ENCODE measurements around the gene DCHS2. TPM values are rescaled to one million over a fixed set of nuclear protein-coding genes. Genes with fewer than 3 reads are reported as not detected.

Gene DCHS2
- total RNA-seq, 1 donor from 2014 or later: 0.71 TPM

DNA sequence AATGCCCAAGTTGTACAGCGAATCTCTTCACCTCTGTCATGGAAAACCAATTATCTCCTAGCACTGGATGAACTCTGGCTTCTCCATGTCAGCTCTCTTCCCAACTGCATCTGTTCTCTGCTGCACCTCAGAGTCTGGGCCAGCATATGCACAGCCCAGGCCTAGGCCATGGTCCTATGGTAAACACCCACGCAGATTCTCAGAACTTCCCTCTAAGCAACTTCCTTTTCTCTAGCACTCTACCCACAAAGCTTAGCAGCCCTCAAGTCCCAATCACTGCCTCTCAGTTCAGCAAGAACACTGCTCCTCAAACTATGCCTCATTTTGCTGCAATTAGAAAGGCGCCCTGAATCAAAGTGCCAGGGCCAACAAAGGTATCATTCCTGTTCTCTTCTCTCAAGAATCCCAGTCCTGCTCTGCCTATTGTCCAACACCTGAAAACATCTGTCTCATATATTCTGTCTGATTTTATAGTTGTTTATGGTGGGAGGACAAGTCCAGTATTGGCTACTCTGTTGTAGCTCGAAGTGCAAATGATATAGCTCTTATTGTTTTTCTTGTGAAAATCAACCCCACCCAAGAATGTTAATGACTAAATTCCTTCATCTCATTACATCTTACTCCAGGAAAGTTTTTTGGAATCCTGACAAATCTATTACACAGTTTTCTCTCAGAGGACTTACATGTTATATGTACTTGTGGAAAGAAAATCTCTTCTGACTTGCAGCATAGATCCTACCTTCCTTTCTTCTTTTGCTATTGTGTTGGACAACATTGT lies 85.4 kb downstream of the DCHS2 start:
- no peaks in the 10 kb centered on the region for H3K4me1 Mint-ChIP-seq
- no peak overlapping the region for H3K27ac ChIP-seq
- no peaks in the 10 kb centered on the region for H3K36me3 Mint-ChIP-seq
- peaks cover 3% of the 10 kb centered on the region for H3K27me3 Mint-ChIP-seq (ENCODE audit: insufficient read depth, low read depth)
- no peaks in the 10 kb centered on the region for H3K36me3 ChIP-seq
- no peak for DNase-seq (ENCODE audit: low spot score)
- no peak overlapping the region for H3K27ac Mint-ChIP-seq
- no peaks in the 10 kb centered on the region for H4K20me1 ChIP-seq (ENCODE audit: low read depth)
- H3F3A ChIP-seq (ENCODE audit: low read depth): no peaks in the 10 kb centered on the region
- H3K9me3 Mint-ChIP-seq: no peaks in the 10 kb centered on the region
- no peaks in the 10 kb centered on the region for H3K27me3 ChIP-seq
- H3K4me3 Mint-ChIP-seq: no peak overlapping the region
- no peak overlapping the region for H2AFZ ChIP-seq (replicated peaks)
- no peaks in the 10 kb centered on the region for H3K9me3 ChIP-seq (ENCODE audit: low read depth)
- H3K79me2 ChIP-seq (ENCODE audit: low read depth): no peaks in the 10 kb centered on the region
- TF ChIP-seq, protein P1, sequence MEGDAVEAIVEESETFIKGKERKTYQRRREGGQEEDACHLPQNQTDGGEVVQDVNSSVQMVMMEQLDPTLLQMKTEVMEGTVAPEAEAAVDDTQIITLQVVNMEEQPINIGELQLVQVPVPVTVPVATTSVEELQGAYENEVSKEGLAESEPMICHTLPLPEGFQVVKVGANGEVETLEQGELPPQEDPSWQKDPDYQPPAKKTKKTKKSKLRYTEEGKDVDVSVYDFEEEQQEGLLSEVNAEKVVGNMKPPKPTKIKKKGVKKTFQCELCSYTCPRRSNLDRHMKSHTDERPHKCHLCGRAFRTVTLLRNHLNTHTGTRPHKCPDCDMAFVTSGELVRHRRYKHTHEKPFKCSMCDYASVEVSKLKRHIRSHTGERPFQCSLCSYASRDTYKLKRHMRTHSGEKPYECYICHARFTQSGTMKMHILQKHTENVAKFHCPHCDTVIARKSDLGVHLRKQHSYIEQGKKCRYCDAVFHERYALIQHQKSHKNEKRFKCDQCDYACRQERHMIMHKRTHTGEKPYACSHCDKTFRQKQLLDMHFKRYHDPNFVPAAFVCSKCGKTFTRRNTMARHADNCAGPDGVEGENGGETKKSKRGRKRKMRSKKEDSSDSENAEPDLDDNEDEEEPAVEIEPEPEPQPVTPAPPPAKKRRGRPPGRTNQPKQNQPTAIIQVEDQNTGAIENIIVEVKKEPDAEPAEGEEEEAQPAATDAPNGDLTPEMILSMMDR (IDR thresholded peaks at IDR 0.05): no peak
- no peak for TF ChIP-seq EZH2 (IDR thresholded peaks at IDR 0.05)
- TF ChIP-seq EZH2phosphoT487 (IDR thresholded peaks at IDR 0.05): no peak
- no peak overlapping the region for H3K4me3 ChIP-seq
- H3K4me1 ChIP-seq: no peaks in the 10 kb centered on the region
- no peak overlapping the region for H3K9ac ChIP-seq
- no peak overlapping the region for H3K4me2 ChIP-seq

DNA sequence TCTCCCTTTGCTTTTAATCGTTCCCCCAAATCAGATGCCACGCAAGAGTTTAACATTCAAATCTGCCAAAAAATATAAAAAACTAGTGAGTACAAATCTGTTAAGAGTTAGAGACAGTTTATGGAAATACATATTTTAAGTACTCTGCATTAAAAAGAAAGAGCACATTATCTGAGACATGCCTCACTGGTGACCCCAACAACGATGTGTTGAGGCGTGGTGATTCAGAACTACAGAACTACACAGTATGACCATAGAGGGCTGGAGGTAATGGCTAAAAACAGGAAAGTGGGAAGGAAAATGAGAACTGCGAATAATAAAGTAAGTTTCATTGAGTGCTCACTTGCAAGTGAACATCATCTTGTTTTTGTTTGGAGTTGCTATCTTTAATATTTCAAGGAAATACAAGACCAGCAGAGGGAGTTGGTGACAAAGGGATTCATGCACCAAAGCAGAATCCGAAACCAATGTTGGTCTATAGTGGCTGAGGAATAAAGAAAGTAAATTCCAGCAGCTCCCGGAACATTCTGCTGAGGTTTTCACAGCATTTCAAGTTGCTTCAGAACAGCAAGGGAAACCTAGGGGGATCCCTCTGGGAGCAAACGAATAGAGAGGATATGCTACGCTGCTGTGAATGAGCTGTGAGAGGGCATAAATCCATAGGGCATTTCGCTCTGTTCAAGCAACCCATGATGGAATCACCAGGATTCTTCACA lies 92.2 kb downstream of the DCHS2 start:
- Histone ChIP-seq H3K9me3 (ENCODE audit: low read depth) (no peaks in the 10 kb centered on the region), H3F3A (ENCODE audit: low read depth) (no peaks in the 10 kb centered on the region), H3K4me2 (no peak overlapping the region), H3K4me3 (no peak overlapping the region), H3K36me3 (no peaks in the 10 kb centered on the region), H3K4me1 (no peaks in the 10 kb centered on the region), H3K79me2 (ENCODE audit: low read depth) (no peaks in the 10 kb centered on the region), H2AFZ (replicated peaks) (peak overlapping the region; percentile 65), H4K20me1 (ENCODE audit: low read depth) (no peaks in the 10 kb centered on the region), H3K27me3 (no peaks in the 10 kb centered on the region), H3K9ac (no peak overlapping the region), H3K27ac (no peak overlapping the region)
- Mint-ChIP-seq H3K9me3 (no peaks in the 10 kb centered on the region), H3K4me1 (no peaks in the 10 kb centered on the region), H3K27ac (no peak overlapping the region), H3K36me3 (no peaks in the 10 kb centered on the region), H3K27me3 (ENCODE audit: insufficient read depth, low read depth) (no peaks in the 10 kb centered on the region), H3K4me3 (no peak overlapping the region)
- DNase-seq (ENCODE audit: low spot score): peak; percentile 29
- TF ChIP-seq EZH2phosphoT487 (IDR thresholded peaks at IDR 0.05): no peak
- no peak for TF ChIP-seq EZH2 (IDR thresholded peaks at IDR 0.05)
- TF ChIP-seq, protein P1 (IDR thresholded peaks at IDR 0.05): peak; percentile 37

DNA sequence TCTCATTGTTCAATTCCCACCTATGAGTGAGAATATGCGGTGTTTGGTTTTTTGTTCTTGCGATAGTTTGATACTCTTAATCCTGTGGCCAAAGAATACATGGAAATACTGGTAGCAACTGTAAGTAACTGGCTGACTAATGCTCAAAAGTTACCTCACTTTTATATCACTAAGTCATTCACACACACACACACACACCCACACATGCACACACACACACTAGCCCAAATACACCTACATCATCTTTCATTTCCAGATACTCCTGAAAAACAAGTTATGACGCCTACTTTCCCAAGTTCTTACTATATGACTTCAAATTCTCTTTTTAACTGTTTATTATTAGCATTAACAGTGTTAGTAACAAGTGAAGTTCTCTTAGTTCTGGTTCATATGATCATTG lies 101.3 kb downstream of the DCHS2 start:
- H3K79me2 ChIP-seq (ENCODE audit: low read depth): no peaks in the 10 kb centered on the region
- H3K4me3 ChIP-seq: no peak overlapping the region
- no peaks in the 10 kb centered on the region for H3F3A ChIP-seq (ENCODE audit: low read depth)
- H4K20me1 ChIP-seq (ENCODE audit: low read depth): no peaks in the 10 kb centered on the region
- H3K27ac ChIP-seq: no peak overlapping the region
- H3K4me1 ChIP-seq: no peaks in the 10 kb centered on the region
- H3K36me3 Mint-ChIP-seq: no peaks in the 10 kb centered on the region
- H3K27me3 ChIP-seq: no peaks in the 10 kb centered on the region
- H2AFZ ChIP-seq (replicated peaks): no peak overlapping the region
- H3K9ac ChIP-seq: no peak overlapping the region
- peaks cover 3% of the 10 kb centered on the region for H3K27me3 Mint-ChIP-seq (ENCODE audit: insufficient read depth, low read depth)
- H3K36me3 ChIP-seq: no peaks in the 10 kb centered on the region
- no peaks in the 10 kb centered on the region for H3K9me3 ChIP-seq (ENCODE audit: low read depth)
- TF ChIP-seq EZH2phosphoT487 (IDR thresholded peaks at IDR 0.05): no peak
- TF ChIP-seq EZH2 (IDR thresholded peaks at IDR 0.05): no peak
- TF ChIP-seq, protein P1 (IDR thresholded peaks at IDR 0.05): no peak
- H3K4me1 Mint-ChIP-seq: no peaks in the 10 kb centered on the region
- no peak overlapping the region for H3K27ac Mint-ChIP-seq
- no peak for DNase-seq (ENCODE audit: low spot score)
- no peak overlapping the region for H3K4me2 ChIP-seq
- no peaks in the 10 kb centered on the region for H3K9me3 Mint-ChIP-seq
- H3K4me3 Mint-ChIP-seq: no peak overlapping the region

Measured in neural progenitor cell (in vitro differentiated cells).